Right ventricle myocardium inferior (tissue), 1 donor: ENCODE results near the gene MRPL45. TPM values are rescaled to one million over a fixed set of nuclear protein-coding genes. Genes with fewer than 3 reads are reported as not detected.
"Not testable (repeated sequence)": the region's sequence is repeated elsewhere in the genome, so short reads cannot be mapped to it uniquely, and the experiment has no call there.

ENCODE experiments used
- ATAC-seq: fragments of 200-7000 bp; cut with Tn5 transposase; one replicate; pipeline ENCODE4 v1.9.1; 2020; ENCODE audit warnings: mild to moderate bottlenecking, moderate library complexity
- DNase-seq: peaks from one replicate; pipeline ENCODE4 v3.0.0; 2021; ENCODE audit errors: missing footprints
- intact Hi-C: fragments of 100-400 bp; cut with DNase I; formaldehyde crosslinking; loops from one replicate; pipeline ENCODE4 v1.11.0; 2022
- long read RNA-seq: library from polyadenylated mRNA; unstranded; transcript quantifications from one replicate; pipeline ENCODE4 v2.0.0, GENCODE V29; 2021
- total RNA-seq: library from RNA; stranded (reverse); fragmentation: NEBNext Ultra II Directional; extraction: Animal tissue kit (Norgen Biotek cat#: 25700); gene quantifications from one replicate; pipeline ENCODE4 v1.2.1, GENCODE V29; 2021
- donor health status: DM: no; HTN: yes; CAD: no; lungs with severe emphysema.

The MRPL45 gene
- 36.9 TPM for total RNA-seq
- long read RNA-seq, transcript MRPL45-203 (8 exons, 1,705 nt) = major isoform, 21 of 24 reads
- long read RNA-seq, partial matches to known transcripts = 2 of 24 reads
- long read RNA-seq, other reads (novel, unspliced or antisense) = 0 of 24 reads

GRCh38 chr17:38296834-38297517 lies at the start of gene MRPL45:
Gene MRPL45, plus strand, starts transcription at chr17:38297168. Its CDS starts 16 bp downstream, at chr17:38297184.
- ATAC-seq (peak; percentile 98), DNase-seq (peak; percentile 98)
- intact Hi-C loops = not testable (repeated sequence)

DNA sequence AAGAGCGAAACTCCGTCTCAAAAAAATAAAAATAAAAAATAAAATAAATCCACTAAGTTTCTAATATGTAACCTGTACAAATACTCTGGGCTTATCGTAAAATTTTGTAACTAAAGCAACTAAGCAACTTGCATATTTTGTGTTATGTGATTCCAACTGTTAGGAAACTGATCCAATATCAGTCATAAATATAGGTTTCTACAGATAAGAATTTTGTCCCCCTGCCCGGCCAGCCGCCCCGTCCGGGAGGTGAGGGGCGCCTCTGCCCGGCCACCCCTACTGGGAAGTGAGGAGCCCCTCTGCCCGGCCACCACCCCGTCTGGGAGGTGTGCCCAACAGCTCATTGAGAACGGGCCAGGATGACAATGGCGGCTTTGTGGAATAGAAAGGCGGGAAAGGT lies 43.8 kb upstream of the MRPL45 start:
- intact Hi-C loops, DNase-seq, ATAC-seq: not testable (repeated sequence)

GRCh38 chr17:38254357-38254756 lies 42.6 kb upstream of the MRPL45 start:
- DNase-seq = not testable (repeated sequence)

GRCh38 chr17:38257013-38257621 lies 39.9 kb upstream of the MRPL45 start:
- peak; percentile 97 for ATAC-seq
- intact Hi-C loops = not testable (repeated sequence)
- peak; percentile 90 for DNase-seq

More at GRCh38 chr17:38254357-38254756, 42.6 kb upstream of the MRPL45 start:
- intact Hi-C loops, ATAC-seq: not testable (repeated sequence)

GRCh38 chr17:38265974-38266506 lies 30.9 kb upstream of the MRPL45 start:
- intact Hi-C loops, ATAC-seq: not testable (repeated sequence)

GRCh38 chr17:38266571-38266970 lies 30.4 kb upstream of the MRPL45 start:
- intact Hi-C loops, ATAC-seq, DNase-seq: not testable (repeated sequence)

More at GRCh38 chr17:38265974-38266506, 30.9 kb upstream of the MRPL45 start:
- not testable (repeated sequence) for DNase-seq

DNA sequence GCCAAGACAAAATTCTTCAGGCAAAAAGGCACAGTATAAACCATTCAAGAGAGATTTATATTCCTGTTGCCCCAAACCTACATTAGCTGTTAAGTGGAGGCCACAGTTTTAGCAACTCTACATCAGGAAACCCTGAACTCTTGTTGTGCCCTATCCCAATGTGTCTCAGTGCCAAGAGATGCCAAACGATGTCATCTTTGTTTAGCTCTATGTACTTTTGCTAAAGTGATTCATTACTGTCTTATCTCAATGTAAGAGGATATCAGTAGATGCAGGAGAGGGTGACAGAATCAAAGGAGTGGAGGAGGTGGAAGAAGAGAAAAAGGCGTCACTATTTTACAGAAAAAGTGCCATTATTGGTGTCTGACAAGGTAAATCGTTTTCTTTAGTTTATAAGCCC lies 28.8 kb upstream of the MRPL45 start:
- intact Hi-C loops, DNase-seq, ATAC-seq: not testable (repeated sequence)

GRCh38 chr17:38269045-38269444 lies 27.9 kb upstream of the MRPL45 start:
- not testable (repeated sequence) for ATAC-seq

GRCh38 chr17:38269552-38269951 lies 27.4 kb upstream of the MRPL45 start:
- intact Hi-C loops, DNase-seq, ATAC-seq: not testable (repeated sequence)

More at GRCh38 chr17:38269045-38269444, 27.9 kb upstream of the MRPL45 start:
- DNase-seq, intact Hi-C loops: not testable (repeated sequence)

DNA sequence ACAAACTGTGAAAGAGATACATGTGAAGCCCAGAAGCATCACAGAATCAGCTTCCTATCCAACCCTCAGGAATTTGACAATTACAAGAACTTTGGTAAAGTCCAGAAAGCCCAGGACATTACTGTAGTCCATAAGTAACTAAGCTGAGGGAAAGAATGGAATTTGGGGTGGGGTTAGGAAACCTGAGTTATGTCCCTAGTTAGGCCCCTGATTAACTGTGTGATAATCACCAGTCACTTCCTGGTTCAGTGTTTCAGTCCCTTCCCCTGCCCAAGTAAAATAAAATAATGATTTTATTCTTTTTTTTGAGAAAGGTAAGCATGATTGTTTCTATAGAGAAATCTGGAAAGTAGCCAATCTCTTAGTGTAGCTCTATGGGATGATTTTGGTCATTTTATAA lies 11.0 kb upstream of the MRPL45 start:
- intact Hi-C loops, DNase-seq, ATAC-seq: not testable (repeated sequence)

GRCh38 chr17:38286501-38287091 lies 10.4 kb upstream of the MRPL45 start:
- DNase-seq, intact Hi-C loops: not testable (repeated sequence)
- peak; percentile 89 for ATAC-seq

GRCh38 chr17:38288217-38288827 lies 8.6 kb upstream of the MRPL45 start:
- intact Hi-C loops, DNase-seq: not testable (repeated sequence)
- ATAC-seq = peak; percentile 46

DNA sequence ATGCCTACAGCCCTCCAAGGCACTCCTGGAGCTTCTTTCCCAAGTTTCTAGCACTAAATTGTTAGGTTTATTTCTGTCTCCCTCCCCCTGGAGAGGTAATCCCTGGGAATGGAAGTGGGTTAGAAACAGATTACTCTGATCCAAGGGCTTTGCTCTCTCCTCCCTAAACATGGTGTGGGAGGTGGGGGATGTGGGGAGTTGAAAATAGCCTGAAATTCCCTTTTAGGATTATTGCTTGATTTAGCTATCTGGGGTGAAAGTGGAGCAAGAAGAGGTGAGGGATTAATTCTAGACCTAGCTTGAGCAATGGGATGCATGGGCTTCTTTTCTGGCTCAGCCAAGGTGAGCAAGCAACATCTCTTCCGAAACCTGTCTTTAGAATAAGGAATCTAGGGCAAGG lies 7.2 kb upstream of the MRPL45 start:
- DNase-seq, ATAC-seq, intact Hi-C loops: not testable (repeated sequence)

DNA sequence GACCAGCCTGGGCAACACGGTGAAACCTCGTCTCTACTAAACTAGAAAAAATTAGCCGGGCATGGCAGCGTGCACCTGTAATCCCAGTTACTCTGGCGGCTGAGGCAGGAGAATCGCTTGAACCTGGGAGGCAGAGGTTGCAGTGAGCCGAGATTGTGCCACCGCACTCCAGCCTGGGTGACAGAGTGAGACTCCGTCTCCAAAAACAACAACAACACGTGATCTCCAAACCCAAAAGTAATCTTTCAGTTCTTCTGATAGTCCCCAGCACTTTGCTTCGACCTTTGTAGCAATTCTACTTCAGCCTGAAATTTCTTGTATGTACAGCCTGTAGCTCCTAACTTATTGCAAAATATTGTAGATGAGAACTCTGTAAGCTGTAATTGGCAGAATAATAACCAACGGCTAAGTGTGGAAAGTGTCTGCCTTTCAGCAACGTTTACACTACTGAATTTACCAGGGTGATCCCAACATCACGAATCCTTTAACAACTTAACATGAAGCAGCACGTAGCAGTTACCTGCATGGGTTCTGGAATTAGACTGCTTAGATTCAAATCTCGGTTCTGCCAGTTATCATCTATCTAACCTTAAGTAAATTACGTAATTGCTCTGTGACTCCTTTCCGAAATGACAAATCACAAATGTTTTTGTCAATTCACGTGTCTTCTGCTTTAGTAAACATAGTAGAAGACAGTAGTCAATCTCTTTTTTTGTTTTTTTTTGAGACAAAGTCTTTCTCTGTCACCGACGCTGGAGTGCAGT lies 1.2 kb upstream of the MRPL45 start:
- intact Hi-C loops, DNase-seq, ATAC-seq: not testable (repeated sequence)

- no peak for ATAC-seq
- no peak for DNase-seq
- intact Hi-C loops = no loop called here
Measured at GRCh38 chr17:38315497-38315896, 18.5 kb downstream of the MRPL45 start.

- ATAC-seq (no peak), DNase-seq (no peak)
- intact Hi-C loops = no loop called here
Measured at GRCh38 chr17:38317081-38317480, 20.1 kb downstream of the MRPL45 start.

- intact Hi-C loops = no loop called here
- ATAC-seq (no peak), DNase-seq (no peak)
Measured at GRCh38 chr17:38320482-38320881, 23.5 kb downstream of the MRPL45 start.
